ENCODE results near the gene ACP4. TPM values are rescaled to one million over a fixed set of nuclear protein-coding genes. Genes with fewer than 3 reads are reported as not detected.

ACP4 gene
- total RNA-seq, 4 donors from 2014 or later, result not detected

- TF ChIP-seq, protein P1, sequence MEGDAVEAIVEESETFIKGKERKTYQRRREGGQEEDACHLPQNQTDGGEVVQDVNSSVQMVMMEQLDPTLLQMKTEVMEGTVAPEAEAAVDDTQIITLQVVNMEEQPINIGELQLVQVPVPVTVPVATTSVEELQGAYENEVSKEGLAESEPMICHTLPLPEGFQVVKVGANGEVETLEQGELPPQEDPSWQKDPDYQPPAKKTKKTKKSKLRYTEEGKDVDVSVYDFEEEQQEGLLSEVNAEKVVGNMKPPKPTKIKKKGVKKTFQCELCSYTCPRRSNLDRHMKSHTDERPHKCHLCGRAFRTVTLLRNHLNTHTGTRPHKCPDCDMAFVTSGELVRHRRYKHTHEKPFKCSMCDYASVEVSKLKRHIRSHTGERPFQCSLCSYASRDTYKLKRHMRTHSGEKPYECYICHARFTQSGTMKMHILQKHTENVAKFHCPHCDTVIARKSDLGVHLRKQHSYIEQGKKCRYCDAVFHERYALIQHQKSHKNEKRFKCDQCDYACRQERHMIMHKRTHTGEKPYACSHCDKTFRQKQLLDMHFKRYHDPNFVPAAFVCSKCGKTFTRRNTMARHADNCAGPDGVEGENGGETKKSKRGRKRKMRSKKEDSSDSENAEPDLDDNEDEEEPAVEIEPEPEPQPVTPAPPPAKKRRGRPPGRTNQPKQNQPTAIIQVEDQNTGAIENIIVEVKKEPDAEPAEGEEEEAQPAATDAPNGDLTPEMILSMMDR (IDR thresholded peaks at IDR 0.05; ENCODE audit: low read depth), result no peak
Measured at GRCh38 chr19:50835785-50836542, 45.7 kb downstream of the ACP4 start.

- TF ChIP-seq, protein P1 (IDR thresholded peaks at IDR 0.05; ENCODE audit: low read depth), result no peak
Measured at GRCh38 chr19:50836543-50837195, 46.5 kb downstream of the ACP4 start.

- TF ChIP-seq, protein P1 (IDR thresholded peaks at IDR 0.05; ENCODE audit: low read depth), result no peak
Measured at GRCh38 chr19:50837300-50837699, 47.1 kb downstream of the ACP4 start.

DNA sequence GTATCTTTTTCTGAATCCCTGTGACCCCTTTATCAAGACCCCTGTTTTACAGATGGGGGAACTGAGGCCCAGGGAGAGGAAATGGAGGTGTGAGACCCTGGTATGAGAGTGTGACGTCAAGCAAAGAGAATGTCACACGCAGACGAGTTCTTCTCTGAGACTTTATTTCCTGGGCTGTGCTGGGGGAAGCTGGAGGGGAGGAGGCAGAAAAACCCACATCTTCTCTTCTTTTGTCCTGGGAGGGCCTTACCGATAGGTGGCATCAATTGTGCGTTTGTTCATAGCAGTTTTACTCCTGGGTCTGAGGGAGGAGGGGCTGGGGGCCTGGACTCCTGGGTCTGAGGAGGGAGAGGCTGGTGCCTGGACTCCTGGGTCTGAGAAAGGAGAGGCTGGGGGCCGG, 48.0 kb downstream of the ACP4 start:
- TF ChIP-seq, protein P1 (IDR thresholded peaks at IDR 0.05; ENCODE audit: low read depth), result no peak

- TF ChIP-seq, protein P1 (IDR thresholded peaks at IDR 0.05; ENCODE audit: low read depth), result no peak
Measured at GRCh38 chr19:50839712-50840655, 49.8 kb downstream of the ACP4 start.

GRCh38 chr19:50842130-50842529, 51.9 kb downstream of the ACP4 start:
- TF ChIP-seq, protein P1 (IDR thresholded peaks at IDR 0.05; ENCODE audit: low read depth), result no peak
